Prostate gland (tissue), 2 donors: ENCODE results near the gene DMRT1.

Source experiments
- POLR2A ChIP-seq: fragments of 450-650 bp; IDR thresholded peaks from one replicate; pipeline ENCODE4 v1.6.1; 2016; ENCODE audit warnings: antibody characterized with exemption, mild to moderate bottlenecking
- POLR2AphosphoS5 ChIP-seq: sonication (generic); formaldehyde crosslinking; IDR thresholded peaks from one replicate; pipeline ENCODE4 v1.6.1; 2017; ENCODE audit warnings: antibody characterized with exemption
- TF ChIP-seq, protein P1 (sequence below), 4 experiments: fragments of 200-600 bp in 2 of 4; fragments of 450-650 bp in 2 of 4; sonication (generic) in 2 of 4; IDR thresholded peaks; 1 replicate in 3 of 4; 2 replicates in 1 of 4; pipeline ENCODE4 v1.5.1; 2016 to 2019; ENCODE audit warnings: antibody characterized with exemption in 4 of 4, mild to moderate bottlenecking in 2 of 4, moderate library complexity in 2 of 4

DNA sequence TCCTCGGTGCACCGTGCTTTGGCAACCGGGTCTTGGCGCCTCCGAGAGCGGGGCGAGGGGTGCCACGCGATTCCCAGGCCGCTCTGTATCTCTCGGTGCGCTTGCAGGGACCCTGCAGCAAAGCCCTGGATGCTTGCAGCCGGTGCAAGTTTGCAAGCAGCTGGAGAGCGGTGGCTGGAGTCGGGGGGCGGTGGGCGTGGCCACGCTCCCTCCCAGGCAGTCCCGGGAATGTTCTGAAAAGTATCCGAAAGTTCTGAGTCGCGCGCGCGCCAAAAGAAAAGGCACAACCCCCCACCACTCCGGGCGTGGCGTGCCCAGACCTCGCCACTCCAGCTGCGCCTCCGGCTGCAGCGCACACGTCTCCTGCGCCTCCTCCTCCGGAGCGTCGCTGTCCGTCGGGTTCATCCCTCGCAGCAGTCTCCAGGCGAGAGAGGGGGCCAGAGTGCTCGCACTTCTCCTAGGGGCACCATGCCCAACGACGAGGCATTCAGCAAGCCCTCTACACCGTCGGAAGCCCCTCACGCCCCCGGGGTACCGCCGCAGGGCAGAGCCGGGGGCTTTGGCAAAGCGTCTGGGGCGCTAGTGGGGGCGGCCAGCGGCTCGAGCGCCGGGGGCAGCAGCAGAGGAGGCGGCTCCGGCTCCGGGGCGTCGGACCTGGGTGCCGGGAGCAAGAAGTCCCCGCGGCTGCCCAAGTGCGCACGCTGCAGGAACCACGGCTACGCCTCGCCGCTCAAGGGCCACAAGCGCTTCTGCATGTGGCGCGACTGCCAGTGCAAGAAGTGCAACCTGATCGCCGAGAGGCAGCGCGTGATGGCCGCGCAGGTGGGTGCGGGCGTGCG is at the start of gene DMRT1:
- TF ChIP-seq, protein P1, sequence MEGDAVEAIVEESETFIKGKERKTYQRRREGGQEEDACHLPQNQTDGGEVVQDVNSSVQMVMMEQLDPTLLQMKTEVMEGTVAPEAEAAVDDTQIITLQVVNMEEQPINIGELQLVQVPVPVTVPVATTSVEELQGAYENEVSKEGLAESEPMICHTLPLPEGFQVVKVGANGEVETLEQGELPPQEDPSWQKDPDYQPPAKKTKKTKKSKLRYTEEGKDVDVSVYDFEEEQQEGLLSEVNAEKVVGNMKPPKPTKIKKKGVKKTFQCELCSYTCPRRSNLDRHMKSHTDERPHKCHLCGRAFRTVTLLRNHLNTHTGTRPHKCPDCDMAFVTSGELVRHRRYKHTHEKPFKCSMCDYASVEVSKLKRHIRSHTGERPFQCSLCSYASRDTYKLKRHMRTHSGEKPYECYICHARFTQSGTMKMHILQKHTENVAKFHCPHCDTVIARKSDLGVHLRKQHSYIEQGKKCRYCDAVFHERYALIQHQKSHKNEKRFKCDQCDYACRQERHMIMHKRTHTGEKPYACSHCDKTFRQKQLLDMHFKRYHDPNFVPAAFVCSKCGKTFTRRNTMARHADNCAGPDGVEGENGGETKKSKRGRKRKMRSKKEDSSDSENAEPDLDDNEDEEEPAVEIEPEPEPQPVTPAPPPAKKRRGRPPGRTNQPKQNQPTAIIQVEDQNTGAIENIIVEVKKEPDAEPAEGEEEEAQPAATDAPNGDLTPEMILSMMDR (IDR thresholded peaks at IDR 0.05): no peak
- TF ChIP-seq POLR2AphosphoS5 (no peak), POLR2A (no peak)
